HTR-8/SVneo (cell line): ENCODE data around the gene PEF1.
"Not testable (repeated sequence)": the region's sequence is repeated elsewhere in the genome, so short reads cannot be mapped to it uniquely, and the experiment has no call there.

Source experiments
- DNase-seq: peaks from one replicate; pipeline ENCODE4 v3.0.0; 2011; ENCODE audit warnings: low spot score, mixed read lengths; ENCODE audit not compliant: insufficient read length
- FAIRE-seq: peaks from 2 replicates; lab custom pipeline; 2011; peaks lifted over from hg19 to GRCh38; lab: Jason Lieb, UNC

PEF1 gene

DNA sequence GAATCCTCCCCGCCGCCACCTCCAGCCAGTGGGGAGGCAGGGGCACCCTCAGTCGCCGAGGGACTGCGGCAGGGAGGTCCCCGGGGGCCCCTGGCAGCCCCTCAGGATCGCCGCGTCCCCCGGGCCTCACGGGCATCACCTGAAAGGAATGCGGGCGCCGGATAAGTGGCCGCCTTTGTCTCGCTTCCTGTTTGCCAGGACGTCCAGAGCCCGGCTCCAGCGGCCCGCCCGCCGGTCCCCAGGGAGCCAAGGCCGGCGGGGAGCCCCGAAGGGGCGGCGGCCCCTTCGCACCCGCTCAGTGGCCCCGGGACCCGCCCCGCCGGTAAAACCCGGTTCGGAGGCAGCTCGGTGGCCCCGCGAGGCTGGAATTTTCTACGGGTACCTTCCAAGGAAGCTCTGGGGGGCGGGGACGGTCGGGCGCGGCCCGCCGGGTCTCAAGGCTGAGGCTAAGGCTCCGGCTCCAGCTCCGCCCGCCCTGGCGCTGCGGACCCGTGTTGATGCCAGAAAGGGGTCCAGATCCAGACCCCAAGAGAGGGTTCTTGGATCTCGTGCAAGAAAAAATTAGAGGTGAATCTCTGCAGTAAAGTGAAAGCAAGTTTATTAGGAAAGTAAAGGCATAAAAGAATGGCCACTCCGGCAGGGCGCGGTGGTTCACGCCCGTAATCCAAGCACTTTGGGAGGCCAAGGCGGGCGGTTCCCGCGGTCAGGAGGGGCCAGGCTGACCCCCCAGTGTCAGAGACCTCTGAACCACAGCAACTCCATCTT, 55.7 kb downstream of the PEF1 start:
- DNase-seq = no peak
- no peak for FAIRE-seq

DNA sequence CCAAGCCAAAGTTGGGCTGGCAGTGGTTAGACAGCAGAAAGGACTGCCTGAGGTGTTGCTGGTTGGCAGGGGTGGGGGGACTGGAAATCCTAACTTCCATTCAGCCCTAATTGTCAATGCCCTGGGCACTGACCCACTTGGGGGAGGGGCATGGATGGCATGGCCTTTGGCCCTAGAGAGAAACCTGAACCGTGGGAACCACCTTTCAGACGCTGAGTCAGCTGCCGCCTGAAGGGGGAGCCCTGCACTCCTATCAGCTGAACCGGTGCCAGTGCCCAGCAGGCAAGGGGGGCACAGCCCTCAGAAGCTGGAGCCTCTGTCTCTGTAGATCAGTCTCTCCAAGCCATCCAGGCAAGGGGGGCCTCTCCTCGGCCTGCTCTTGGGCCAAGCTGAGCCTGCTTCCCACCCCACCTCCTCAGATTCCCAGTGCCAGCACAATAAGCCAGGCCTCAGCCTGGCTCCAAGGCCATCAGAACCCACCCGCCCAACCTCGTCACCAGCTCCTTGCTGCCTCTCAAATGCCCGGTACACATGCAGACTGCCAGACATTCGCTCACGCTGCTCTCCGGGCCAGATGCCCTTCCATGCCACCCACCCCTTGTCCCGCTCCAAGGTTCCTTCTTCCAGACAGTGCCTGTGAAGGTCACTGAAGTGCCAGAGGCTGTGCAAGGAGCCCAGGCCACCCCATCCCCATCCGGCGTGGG, 56.8 kb downstream of the PEF1 start:
- DNase-seq (peak; percentile 76), FAIRE-seq (peak; percentile 28)

DNA sequence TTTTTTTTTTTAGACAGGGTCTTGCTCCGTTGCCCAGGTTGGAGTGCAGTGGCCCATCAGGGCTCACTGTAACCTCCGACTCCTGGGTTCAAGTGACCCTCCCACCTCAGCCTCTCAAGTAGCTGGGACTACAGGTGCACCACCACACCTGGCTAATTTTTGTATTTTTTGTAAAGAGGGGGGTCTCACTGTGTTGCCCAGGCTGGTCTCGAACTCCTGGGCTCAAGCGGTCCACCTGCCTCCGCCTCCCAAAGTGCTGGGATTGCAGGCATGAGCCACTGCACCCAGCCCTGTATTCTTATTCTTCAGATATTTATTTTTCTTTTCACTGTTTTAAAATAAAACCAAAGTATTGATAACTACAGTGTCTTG, 57.4 kb downstream of the PEF1 start:
- not testable (repeated sequence) for DNase-seq, FAIRE-seq

DNA sequence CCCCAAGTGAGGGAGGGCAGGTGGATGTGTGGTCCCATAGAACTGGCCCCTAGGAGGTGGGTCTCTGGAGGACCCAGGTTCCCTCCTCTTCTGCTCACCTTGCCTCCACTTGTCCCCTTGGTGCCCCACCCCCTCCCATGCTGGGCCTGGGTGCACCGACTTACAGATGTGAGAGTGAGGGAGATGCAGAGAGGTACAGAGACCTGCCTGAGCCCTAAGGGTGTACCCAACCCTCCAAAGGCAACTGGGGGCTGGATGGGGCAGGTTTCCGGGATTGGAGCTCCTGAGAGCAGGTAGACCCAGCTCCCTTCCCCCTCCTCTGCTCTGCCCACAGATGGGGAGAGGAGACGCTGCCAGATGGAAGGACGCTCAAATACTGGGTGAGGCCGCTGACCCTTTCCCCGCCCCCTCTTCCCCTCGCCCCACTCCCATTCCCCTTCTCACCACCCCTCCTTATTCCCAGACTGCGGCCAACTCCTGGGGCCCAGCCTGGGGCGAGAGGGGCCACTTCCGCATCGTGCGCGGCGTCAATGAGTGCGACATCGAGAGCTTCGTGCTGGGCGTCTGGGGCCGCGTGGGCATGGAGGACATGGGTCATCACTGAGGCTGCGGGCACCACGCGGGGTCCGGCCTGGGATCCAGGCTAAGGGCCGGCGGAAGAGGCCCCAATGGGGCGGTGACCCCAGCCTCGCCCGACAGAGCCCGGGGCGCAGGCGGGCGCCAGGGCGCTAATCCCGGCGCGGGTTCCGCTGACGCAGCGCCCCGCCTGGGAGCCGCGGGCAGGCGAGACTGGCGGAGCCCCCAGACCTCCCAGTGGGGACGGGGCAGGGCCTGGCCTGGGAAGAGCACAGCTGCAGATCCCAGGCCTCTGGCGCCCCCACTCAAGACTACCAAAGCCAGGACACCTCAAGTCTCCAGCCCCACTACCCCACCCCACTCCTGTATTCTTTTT, 58.0 kb downstream of the PEF1 start:
- DNase-seq = no peak
- FAIRE-seq = no peak

DNA sequence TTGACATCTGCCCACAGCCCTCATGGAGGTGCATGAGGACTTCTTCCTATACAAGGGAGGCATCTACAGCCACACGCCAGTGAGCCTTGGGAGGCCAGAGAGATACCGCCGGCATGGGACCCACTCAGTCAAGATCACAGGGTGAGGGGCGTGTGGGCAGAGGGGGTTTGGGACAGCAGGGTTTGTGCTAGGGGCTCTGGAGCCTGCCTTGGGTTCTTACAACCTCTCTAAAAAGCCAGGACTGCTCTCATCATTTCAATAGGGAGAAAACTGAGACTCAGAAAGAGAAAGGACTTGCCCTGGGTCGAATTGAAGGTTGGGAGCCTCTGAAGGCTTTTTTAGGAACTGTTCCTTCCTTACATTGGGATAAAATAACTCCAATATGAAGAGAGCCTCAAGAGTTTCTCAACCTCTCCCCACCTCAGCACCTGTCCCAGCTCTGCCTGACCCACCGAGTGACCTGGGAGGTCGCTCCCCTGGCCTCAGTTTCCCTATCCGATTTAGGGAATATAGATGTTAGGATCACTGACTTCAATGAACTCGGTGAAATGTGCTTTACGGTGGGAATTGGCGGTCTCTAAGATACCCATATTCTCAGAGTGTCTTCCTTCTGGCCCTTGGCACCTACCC, 58.8 kb downstream of the PEF1 start:
- DNase-seq (no peak), FAIRE-seq (no peak)

DNA sequence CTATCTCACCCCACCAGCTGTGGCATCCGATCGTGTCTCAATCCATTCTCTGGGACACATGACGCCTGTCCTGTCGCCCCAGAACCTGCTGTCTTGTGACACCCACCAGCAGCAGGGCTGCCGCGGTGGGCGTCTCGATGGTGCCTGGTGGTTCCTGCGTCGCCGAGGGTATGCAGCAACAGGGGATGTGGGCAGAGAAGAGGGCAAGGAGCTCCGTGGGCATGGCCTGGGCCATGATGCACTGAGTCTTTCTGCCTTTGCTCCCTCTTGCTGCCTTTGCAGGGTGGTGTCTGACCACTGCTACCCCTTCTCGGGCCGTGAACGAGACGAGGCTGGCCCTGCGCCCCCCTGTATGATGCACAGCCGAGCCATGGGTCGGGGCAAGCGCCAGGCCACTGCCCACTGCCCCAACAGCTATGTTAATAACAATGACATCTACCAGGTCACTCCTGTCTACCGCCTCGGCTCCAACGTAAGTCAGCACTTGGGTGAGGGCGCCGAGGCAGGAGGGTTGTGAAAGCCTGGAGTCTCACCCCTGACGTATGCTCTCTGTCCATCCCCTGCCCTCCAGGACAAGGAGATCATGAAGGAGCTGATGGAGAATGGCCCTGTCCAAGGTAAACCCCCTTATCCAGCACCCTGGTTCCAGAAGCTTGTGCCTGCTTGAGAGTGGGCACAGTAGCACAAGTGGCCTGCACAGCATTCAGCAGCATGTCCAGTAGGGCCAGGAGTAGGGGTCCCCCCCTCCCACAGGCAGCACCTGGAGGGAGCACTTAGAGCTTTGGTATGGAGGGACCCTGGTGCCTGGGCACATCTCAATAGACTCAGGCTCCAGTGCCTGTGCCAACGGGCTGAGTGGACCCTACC, 59.6 kb downstream of the PEF1 start:
- FAIRE-seq = no peak

DNA sequence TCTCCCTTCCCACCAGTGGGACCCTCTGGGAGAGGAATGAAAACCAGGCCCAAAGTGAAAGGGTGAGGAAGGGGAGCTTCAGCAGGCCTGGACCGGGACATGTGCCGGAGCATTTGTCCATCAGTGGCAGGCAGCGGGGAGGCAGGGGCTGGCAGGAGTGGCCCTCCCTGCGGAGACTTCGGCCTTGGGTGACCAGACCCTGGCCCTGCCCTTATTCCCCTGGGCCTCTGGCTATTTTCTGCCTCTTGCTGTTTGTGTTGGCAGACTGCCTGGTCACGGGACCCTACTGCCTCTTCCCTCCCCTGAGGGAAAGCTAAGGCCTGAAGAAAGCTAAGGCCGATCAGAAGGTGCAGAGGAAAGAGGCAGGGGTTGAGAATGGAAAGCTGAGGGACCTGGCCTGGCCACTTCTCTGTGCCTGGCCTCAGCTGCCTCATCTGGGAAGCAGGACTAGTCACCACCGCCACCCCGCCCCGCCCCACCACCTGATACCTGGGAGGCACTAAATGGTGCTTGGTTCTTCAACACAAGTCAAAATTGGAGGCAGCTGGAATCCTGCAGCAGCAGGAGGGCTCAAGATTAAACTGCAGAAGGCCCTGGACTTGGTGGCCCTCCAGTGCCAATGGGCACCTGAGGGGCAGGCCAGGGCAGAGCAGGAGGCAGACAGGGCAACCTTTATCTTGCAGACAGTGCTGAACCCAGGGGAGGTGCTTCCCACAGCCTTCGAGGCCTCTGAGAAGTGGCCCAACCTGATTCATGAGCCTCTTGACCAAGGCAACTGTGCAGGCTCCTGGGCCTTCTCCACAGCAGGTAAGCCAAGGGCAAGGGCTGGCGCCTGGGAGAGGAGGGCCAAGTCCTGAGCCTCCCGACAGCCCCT, 60.4 kb downstream of the PEF1 start:
- DNase-seq (peak; percentile 72), FAIRE-seq (peak; percentile 71)

More for the DNA sequence above, 59.6 kb downstream of the PEF1 start:
- DNase-seq = no peak

DNA sequence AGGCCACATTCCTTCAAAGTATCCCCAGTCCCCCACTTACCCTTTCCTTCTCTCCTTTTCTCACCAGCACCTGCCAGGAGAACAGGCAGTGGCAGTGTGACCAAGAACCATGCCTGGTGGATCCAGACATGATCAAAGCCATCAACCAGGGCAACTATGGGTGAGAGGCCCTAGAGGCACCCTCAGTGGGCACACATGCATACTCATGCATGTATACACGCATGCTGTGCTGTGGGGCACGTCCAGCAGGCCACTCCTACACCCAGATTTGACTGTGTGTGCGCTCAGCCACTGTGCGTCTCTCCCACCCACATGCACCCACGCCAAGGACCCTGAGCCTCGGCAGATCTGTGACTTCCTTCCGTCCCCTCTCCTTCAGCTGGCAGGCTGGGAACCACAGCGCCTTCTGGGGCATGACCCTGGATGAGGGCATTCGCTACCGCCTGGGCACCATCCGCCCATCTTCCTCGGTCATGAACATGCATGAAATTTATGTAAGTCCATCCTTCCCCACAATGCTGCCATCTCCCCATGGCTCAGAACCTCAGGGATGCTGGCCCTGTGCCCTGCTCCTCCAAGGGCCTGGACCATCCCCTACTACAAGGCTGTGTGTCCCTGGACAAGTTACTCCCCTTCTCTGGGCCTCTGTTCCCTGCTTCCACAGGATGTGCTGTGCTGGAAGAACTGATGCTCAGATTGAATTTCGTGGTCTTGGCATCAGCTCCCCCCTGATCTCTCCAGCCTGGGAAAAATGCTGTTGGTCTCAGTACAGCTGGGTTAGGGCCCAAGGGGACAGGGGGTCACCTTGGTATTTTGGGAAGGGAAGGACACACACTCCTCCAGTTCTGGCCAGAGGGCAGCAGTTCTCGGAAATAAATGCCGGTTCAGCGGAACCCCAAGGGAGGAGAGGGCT, 61.3 kb downstream of the PEF1 start:
- FAIRE-seq (no peak), DNase-seq (no peak)

DNA sequence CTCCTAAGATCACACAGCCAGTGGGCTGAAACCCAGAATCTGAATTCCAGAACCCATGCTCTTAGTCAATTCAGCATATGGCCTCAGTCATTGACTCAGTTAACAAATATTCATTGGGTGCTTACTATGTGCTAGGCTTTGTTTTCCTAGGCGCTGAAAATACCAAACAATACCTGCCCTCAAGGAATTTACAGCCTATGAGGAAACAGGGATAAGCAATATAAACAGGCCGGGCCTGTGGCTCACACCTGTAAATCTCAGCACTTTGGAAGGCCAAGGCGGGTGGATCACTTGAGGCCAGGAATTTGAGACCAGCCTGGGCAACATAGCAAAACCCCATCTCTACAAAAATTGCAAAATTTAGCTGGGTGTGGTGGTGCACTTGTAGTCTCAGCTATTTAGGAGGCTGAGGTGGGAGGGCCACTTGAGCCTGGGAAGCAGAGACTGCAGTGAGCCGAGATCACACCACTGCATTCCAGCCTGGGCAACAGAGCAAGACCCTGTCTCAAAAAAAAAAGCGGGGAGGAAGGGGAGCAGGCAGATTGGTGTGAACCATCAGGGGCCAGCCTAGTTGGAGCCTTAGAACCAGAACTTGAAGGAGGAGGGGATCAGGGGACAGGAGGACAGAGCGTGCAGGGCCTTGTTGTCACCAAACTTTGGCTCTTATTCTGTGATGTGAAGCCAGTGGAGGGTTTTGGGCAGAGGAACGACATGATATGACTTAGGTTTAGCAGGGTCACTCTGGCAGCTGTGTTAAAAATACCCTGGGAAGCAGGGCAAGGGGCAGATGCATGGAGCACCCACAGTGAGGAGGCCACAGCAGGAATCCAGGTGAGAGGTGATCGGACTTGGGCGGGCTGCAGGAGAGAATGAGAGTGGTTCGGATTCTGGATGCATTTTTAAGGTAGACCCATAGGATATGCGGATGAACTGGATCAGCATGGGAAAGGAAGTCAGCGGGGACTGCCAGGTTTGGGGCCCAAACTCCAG, 62.6 kb downstream of the PEF1 start:
- FAIRE-seq = no peak
- no peak for DNase-seq

DNA sequence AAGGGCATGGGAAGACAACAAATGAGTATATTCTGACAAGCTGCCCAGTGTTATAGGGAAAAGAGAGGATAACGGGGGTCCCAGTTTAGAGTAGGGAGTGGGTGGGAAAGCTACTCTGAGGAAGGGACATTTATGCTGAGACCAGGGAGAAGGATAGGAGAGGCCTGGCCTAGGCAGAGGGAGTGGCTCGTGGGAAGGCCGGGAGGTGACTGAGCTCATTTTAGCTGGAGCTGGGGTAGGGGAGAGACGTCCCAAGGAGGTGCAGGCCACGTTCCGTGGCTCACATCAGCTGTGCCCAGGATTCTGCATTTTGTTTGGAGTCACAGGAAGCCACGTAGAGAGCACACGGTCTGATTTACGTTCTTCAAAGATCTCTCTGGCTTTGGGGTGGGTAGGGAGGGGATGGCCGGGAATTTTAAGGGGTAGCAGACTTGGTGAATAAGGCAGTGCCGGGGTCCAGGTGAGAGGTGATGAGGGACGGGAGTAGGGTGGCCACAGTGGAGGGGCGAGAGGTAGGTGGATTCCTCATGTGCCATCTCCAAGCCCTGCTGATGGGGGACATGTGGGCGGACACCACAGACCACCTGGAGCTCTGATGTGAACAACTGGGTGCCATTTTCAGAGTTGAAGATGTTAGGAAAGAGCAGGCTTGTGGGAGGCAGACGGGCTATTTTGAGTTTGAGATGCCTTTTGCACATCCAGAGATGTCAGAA, 63.6 kb downstream of the PEF1 start:
- FAIRE-seq (no peak), DNase-seq (no peak)

DNA sequence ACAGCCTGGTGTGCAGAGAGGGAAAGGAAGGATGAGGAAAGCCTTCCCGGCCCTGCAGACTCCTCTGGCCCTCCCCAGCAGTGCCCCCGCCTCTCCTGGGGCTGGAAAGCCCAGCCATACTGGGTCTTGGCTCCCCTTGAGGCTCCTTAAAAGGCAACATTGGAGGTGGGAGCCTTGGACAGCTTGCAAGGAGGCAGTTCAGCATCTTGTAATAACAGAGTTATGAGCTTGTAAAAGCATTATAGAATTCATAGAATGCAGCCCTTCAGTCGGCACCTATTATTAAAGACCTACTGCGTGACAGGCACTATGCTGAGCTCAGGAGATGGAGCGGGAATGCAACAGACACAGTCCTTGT, 64.2 kb downstream of the PEF1 start:
- DNase-seq (no peak), FAIRE-seq (no peak)
